ENCODE results near the gene UEVLD. TPM values are rescaled to one million over a fixed set of nuclear protein-coding genes. Genes with fewer than 3 reads are reported as not detected.

Gene UEVLD
- total RNA-seq, 1 experiment from 2014 or later, result 23.1 TPM

GRCh38 chr11:18611196-18611595 lies 22.7 kb upstream of the UEVLD start:
- Mint-ChIP-seq H3K27me3 (ENCODE audit: unreplicated experiment) (no peaks in the 10 kb centered on the region), H3K4me1 (ENCODE audit: low read depth, unreplicated experiment) (no peaks in the 10 kb centered on the region), H3K27ac (ENCODE audit: unreplicated experiment) (no peak overlapping the region), H3K9me3 (ENCODE audit: low read depth, unreplicated experiment) (no peaks in the 10 kb centered on the region), H3K36me3 (ENCODE audit: insufficient read depth, unreplicated experiment) (peaks cover 32% of the 10 kb centered on the region), H3K4me3 (ENCODE audit: low read depth, unreplicated experiment) (no peak overlapping the region)
- intact Hi-C loops (cut with micrococcal nuclease; ENCODE audit: unreplicated experiment), result no loop called here
- CTCF ChIA-PET, result interaction anchor here (0.7 kb wide), 1 partner anchor 8 kb away, joined by 3 read pairs; no protein-coding TSS in a partner anchor
- BruUV-seq (replicated peaks), result no TSS peak
- DNase-seq, result no peak
- TF ChIP-seq CTCF (IDR thresholded peaks at IDR 0.05; ENCODE audit: unreplicated experiment), result no peak

- CTCF ChIA-PET, result no interaction called here
- Mint-ChIP-seq H3K4me1 (ENCODE audit: low read depth, unreplicated experiment) (no peaks in the 10 kb centered on the region), H3K36me3 (ENCODE audit: insufficient read depth, unreplicated experiment) (peaks cover 27% of the 10 kb centered on the region), H3K9me3 (ENCODE audit: low read depth, unreplicated experiment) (no peaks in the 10 kb centered on the region), H3K27ac (ENCODE audit: unreplicated experiment) (no peak overlapping the region), H3K4me3 (ENCODE audit: low read depth, unreplicated experiment) (no peak overlapping the region), H3K27me3 (ENCODE audit: unreplicated experiment) (no peaks in the 10 kb centered on the region)
- intact Hi-C loops (cut with micrococcal nuclease; ENCODE audit: unreplicated experiment), result no loop called here
- BruUV-seq (replicated peaks), result no TSS peak
- no peak for TF ChIP-seq CTCF (IDR thresholded peaks at IDR 0.05; ENCODE audit: unreplicated experiment)
- no peak for DNase-seq
Measured at GRCh38 chr11:18608376-18608775, 19.8 kb upstream of the UEVLD start.

GRCh38 chr11:18600915-18601569 lies 12.5 kb upstream of the UEVLD start:
- no peak overlapping the region for H3K27ac Mint-ChIP-seq (ENCODE audit: unreplicated experiment)
- intact Hi-C loops (cut with micrococcal nuclease; ENCODE audit: unreplicated experiment), result no loop called here
- H3K9me3 Mint-ChIP-seq (ENCODE audit: low read depth, unreplicated experiment), result no peaks in the 10 kb centered on the region
- no TSS peak for BruUV-seq (replicated peaks)
- CTCF ChIA-PET, result no interaction called here
- DNase-seq, result no peak
- no peaks in the 10 kb centered on the region for H3K4me1 Mint-ChIP-seq (ENCODE audit: low read depth, unreplicated experiment)
- no peak for TF ChIP-seq CTCF (IDR thresholded peaks at IDR 0.05; ENCODE audit: unreplicated experiment)
- no peaks in the 10 kb centered on the region for H3K27me3 Mint-ChIP-seq (ENCODE audit: unreplicated experiment)
- H3K4me3 Mint-ChIP-seq (ENCODE audit: low read depth, unreplicated experiment), result no peak overlapping the region
- peaks cover 14% of the 10 kb centered on the region for H3K36me3 Mint-ChIP-seq (ENCODE audit: insufficient read depth, unreplicated experiment)

- Mint-ChIP-seq H3K36me3 (ENCODE audit: insufficient read depth, unreplicated experiment) (peaks cover 14% of the 10 kb centered on the region), H3K27ac (ENCODE audit: unreplicated experiment) (no peak within 1 kb of the TSS), H3K4me3 (ENCODE audit: low read depth, unreplicated experiment) (no peak within 1 kb of the TSS), H3K27me3 (ENCODE audit: unreplicated experiment) (no peaks in the 10 kb centered on the region), H3K9me3 (ENCODE audit: low read depth, unreplicated experiment) (no peaks in the 10 kb centered on the region), H3K4me1 (ENCODE audit: low read depth, unreplicated experiment) (no peaks in the 10 kb centered on the region)
- DNase-seq, result no peak
- CTCF ChIA-PET, result no interaction called here
- TF ChIP-seq CTCF (IDR thresholded peaks at IDR 0.05; ENCODE audit: unreplicated experiment), result no peak
- no TSS peak for BruUV-seq (replicated peaks)
- intact Hi-C loops (cut with micrococcal nuclease; ENCODE audit: unreplicated experiment), result no loop called here
Measured at GRCh38 chr11:18599739-18600230, 11.3 kb upstream of the UEVLD start, which contains the start of gene MISFA. MISFA (plus strand) TSS chr11:18599789; CDS start chr11:18599929, 140 bp downstream.
